IPS-11a (cell line): ENCODE measurements around the gene ZBTB7B.
A peak's percentile ranks its signal among the peaks of the same experiment; 100 is the strongest.

ENCODE experiments used
- H3K4me3 ChIP-seq: one replicate; pipeline ENCODE4 v1.5.1; 2013; ENCODE audit warnings: low read depth, low read length, control low read depth

Gene ZBTB7B

GRCh38 chr1:155014709-155015508 is 12.3 kb downstream of the ZBTB7B start:
- H3K4me3 ChIP-seq, result no peak overlapping the region

DNA sequence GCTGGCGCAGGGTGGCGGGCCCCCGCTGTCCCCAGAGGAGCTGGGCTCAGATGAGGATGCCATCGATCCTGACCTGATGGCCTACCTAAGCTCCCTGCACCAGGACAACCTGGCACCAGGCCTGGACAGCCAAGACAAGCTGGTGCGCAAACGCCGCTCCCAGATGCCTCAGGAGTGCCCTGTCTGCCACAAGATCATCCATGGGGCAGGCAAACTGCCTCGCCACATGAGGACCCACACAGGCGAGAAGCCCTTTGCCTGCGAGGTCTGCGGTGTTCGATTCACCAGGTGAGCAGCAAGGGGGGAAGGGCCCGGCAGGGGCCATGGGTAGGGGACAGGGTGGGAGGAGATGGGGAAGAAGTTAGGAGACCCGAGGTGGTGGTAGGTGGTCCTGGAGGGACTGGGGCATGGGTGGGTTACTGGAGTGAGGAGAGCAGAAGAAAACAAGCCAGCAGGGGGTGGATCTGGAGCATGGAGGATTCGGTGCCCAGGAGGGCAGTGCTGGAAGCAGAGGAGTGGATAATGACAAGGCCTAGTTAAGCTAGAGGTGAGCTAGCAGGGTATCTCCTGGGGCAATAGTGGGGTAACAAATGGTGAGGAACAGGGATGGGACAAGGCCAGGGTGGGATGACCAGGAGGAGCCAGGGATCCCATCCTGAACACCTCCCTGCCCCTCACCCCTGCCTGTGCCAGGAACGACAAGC is 13.1 kb downstream of the ZBTB7B start:
- no peak overlapping the region for H3K4me3 ChIP-seq

DNA sequence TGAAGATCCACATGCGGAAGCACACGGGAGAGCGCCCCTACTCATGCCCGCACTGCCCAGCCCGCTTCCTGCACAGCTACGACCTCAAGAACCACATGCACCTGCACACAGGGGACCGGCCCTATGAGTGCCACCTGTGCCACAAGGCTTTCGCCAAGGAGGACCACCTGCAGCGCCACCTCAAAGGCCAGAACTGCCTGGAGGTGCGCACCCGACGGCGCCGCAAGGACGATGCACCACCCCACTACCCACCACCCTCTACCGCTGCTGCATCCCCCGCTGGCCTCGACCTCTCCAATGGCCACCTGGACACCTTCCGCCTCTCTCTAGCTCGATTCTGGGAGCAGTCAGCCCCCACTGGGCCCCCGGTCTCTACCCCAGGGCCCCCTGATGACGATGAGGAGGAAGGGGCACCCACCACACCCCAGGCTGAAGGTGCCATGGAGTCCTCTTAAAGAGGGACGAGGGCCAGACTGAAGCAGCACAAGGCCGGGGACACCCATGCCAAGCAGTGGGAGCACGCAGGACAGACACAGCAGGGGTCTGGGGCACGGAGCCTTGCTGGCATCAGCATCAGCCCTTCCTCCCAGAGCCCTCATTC is 13.7 kb downstream of the ZBTB7B start:
- H3K4me3 ChIP-seq, result no peak overlapping the region

- H3K4me3 ChIP-seq, result peak overlapping the region; percentile 28
These were observed 14.7 kb downstream of the ZBTB7B start for GRCh38 chr1:155017041-155017945.

- H3K4me3 ChIP-seq, result no peak overlapping the region
These were observed 15.3 kb downstream of the ZBTB7B start for GRCh38 chr1:155017946-155018316.

DNA sequence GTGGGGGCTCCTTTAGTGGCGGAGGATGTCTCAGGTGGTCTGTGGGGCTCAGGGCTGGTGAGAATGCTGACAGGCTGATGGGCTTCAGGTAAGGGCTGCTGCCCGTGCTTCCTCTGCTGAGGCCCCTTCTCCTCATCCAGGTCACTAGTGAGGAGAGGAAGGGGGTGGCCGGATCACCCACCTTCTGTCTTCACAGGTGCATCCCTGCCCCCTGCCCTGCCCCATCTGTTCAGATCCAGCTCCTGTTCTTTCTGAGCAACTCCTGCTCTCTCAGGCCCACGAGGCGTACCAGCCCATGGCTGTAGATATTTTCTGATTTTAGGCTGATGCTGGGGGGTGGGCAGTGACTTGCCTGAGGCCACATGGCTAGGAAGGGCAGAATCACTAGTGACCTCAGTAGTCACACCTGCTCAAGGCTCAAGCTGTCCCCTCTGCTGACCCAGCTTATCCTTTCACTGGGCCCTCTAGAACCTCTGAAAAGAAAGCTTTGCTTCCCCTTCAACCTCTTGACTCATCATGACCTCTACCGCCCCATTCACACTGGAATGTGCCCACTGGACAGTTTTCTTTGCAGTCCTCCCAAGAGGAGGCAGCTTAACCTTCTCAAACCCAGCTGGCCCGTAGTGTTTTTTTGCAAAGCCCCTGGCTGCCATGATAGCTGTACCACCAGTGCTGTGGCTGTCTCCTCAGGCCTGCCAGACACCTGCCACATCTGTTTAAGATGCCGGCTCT is 16.2 kb downstream of the ZBTB7B start:
- H3K4me3 ChIP-seq, result no peak overlapping the region

GRCh38 chr1:155019377-155020245 is 17.0 kb downstream of the ZBTB7B start:
- H3K4me3 ChIP-seq, result no peak overlapping the region

- H3K4me3 ChIP-seq, result no peak overlapping the region
These were observed 19.7 kb downstream of the ZBTB7B start for GRCh38 chr1:155022136-155022926.

DNA sequence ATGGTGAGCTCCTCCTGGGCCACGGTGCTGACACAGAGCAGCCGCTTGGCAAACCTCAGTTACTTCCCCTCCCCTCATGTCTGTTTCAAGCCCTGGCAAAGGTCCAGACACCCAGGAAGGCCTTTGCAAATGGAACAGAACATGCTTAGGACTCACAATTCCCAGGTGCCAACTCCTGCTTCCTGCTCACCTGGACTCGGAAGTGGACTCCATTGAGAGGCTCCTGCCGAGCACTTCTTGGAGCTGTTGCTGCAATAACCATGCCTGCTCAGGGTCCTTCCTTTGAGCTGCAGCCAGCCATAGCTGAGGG is 20.3 kb downstream of the ZBTB7B start:
- no peak overlapping the region for H3K4me3 ChIP-seq

- H3K4me3 ChIP-seq, result no peak overlapping the region
These were observed 21.0 kb downstream of the ZBTB7B start for GRCh38 chr1:155023627-155024026.

DNA sequence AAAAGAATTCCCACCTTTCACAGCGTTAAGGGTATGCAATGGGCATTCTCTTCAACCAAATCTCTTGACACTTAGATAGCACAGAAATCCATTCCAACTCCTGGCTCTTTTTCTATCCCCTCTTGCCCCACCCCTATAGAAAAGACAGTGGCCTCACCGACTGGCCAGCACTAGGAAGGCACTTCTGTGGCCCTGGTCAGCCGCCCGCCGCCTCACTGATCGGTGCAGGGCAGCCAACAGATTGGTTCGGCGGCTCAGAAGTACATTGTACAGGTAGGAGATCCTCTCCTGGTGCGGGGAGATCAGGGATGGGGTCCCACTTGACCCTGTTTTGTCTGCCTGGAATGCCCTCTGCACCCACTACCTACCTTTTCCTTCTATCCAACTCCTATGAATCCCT is 21.7 kb downstream of the ZBTB7B start:
- H3K4me3 ChIP-seq, result no peak overlapping the region

DNA sequence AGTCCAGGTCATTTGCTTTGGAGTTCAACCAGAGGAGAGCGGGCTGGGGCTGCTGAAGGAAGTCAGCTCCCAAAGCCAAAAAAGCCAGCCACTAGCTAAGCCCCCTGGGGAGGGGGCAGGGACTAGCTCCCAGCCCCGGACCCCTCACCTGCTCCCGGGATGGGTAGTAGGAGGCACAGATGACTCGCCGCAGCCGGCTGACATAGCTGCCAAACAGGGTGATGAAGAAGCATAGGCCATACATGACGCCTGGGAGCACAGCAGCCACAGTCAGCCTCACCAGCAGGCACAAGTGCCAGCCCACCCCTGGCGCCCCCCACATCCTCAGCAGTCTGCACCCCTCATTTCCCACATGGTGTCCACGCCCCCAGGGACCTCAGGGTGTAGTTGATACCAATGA is 23.6 kb downstream of the ZBTB7B start:
- no peak overlapping the region for H3K4me3 ChIP-seq

GRCh38 chr1:155026588-155026987 is 24.0 kb downstream of the ZBTB7B start:
- H3K4me3 ChIP-seq, result no peak overlapping the region

DNA sequence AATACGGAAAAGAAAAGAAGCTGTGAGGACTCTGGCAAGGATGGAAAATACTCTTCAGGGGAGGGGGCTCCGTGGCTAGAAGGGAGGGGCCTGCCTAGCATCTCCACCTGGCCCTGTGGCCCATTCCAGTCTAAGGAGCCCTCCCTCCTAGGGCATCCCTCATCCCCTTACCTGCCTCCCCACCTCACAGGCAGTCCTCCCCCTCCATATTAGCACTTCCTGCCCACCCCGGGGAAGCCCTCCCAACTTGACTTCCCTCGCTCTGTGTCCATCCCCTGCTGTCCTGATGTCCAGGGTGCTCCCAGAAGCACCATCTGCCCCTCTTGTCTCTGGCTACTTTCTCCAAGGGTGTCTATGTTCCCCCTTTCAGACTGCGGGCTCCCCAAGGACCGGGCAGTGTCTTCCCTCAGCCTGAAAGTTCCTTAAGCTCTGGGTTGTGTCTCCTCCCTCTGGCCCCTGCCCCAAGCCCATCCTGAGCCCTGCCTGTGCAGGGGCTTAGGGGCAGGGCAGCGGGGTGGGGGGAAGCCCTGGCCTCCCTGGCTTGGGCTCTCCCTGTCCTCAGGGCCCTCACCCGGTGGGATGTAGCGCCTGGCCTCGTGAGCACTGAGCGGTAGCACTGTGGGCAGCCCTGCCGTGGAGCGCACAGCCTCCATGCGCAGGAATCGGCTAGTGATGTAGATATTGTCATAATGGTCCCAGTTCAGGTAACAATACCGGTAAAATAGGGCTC is 27.1 kb downstream of the ZBTB7B start:
- no peak overlapping the region for H3K4me3 ChIP-seq

GRCh38 chr1:155030243-155030795 is 27.7 kb downstream of the ZBTB7B start:
- no peak overlapping the region for H3K4me3 ChIP-seq

- no peak overlapping the region for H3K4me3 ChIP-seq
These were observed 28.3 kb downstream of the ZBTB7B start for GRCh38 chr1:155030899-155031298.

DNA sequence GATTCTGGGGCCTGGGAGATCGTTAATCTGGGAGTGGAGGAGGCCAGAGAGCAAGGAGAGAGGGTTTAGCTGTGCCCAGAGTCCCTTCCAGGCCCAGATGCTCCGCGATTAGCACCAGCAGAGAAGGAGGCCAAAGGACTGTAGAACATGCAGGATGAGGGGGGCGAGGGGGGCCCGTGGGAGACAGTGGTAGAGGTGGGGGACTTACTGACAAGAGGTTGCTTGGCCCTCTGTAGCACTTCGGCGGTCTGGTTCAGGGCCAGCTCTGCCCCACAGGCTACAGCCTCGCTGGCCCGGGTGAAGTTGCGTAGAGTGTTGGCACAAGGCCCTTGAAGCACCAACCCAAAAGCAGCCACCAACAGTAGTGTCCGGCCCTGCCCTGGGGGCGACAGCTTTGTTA is 30.3 kb downstream of the ZBTB7B start:
- H3K4me3 ChIP-seq, result no peak overlapping the region

DNA sequence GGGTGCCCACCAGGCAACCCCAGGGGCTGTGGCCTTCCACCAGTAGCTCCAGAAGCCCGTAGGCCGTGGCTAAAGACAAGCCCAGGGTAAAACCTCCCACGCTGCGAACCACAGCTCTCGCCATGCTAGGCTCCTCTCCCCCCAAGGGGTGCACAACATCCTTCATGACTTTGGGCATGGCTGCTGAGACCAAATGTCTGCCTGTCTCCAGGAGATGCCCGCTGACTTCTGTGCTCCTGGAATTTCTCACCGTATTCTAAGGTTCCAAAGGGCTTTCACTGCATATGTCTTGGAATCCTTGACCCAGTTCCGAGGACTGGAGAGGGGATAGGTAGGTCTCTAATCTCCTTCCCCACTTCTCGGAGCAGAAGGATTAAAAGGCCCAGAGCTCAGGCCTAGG is 30.9 kb downstream of the ZBTB7B start, which contains the start of the genes DCST1 and DCST2:
TSS of gene DCST1 (plus strand) at position 301 of the 400 bp plus-strand sequence. CDS start 213 bp downstream, outside the sequence.
TSS of gene DCST2 (minus strand) at position 258 of the 400 bp plus-strand sequence. CDS start at position 178, 80 bp downstream.
- no peak within 1 kb of the TSS for H3K4me3 ChIP-seq
